Gastrocnemius medialis (tissue), 4 donors: ENCODE measurements around the gene SUMF1. TPM values are rescaled to one million over a fixed set of nuclear protein-coding genes. Genes with fewer than 3 reads are reported as not detected.

ENCODE experiments used
- ATAC-seq, 2 donors: fragments of 150-250 bp; one replicate each; pipeline ENCODE4 v1.9.1; 2016
- DNase-seq, 2 donors: peaks; one replicate each; pipeline ENCODE4 v3.0.0-alpha.2; 2019
- H3K27ac ChIP-seq, 4 donors: fragments of 200-600 bp; sonication (generic); 1 replicate in 1 of 4; 2 replicates in 3 of 4; pipeline ENCODE4 v1.5.1; 2016 to 2018; ENCODE audit warnings: mild to moderate bottlenecking in 2 of 4, moderate library complexity in 1 of 4
- H3K27me3 ChIP-seq, 3 donors: fragments of 200-600 bp; sonication (generic) in 2 of 3; 1 replicate in 1 of 3; 2 replicates in 2 of 3; pipeline versions ENCODE4 v1.5.1 to v1.6.0; 2016 to 2019; ENCODE audit warnings: mild to moderate bottlenecking in 1 of 3, moderate library complexity in 1 of 3
- H3K36me3 ChIP-seq, 2 donors: fragments of 200-600 bp; sonication (generic) in 1 of 2; one replicate each; pipeline ENCODE4 v1.5.1; 2017 to 2018
- H3K4me1 ChIP-seq, 2 donors: fragments of 200-600 bp; sonication (generic) in 1 of 2; one replicate each; pipeline ENCODE4 v1.5.1; 2016 to 2017; ENCODE audit warnings: mild to moderate bottlenecking in 2 of 2
- H3K4me3 ChIP-seq, 4 donors: fragments of 200-600 bp; sonication (generic) in 3 of 4; 1 replicate in 1 of 4; 2 replicates in 3 of 4; pipeline ENCODE4 v1.5.1; 2016 to 2019; ENCODE audit warnings: mild to moderate bottlenecking in 2 of 4
- H3K9me3 ChIP-seq, 3 donors: fragments of 200-600 bp; sonication (generic) in 2 of 3; 1 replicate in 1 of 3; 2 replicates in 2 of 3; pipeline ENCODE4 v1.5.1; 2016 to 2019
- CTCF ChIP-seq, 5 experiments: fragments of 450-650 bp in 3 of 5; fragments of 200-600 bp in 2 of 5; sonication (generic) in 2 of 5; IDR thresholded peaks in 4 of 5; conservative IDR thresholded peaks in 1 of 5; 1 replicate in 4 of 5; 2 replicates in 1 of 5; pipeline ENCODE4 v1.5.1; 2016 to 2019; ENCODE audit warnings: antibody characterized with exemption in 5 of 5, mild to moderate bottlenecking in 3 of 5, moderate library complexity in 3 of 5
- POLR2A ChIP-seq, 2 donors: fragments of 450-650 bp; IDR thresholded peaks; one replicate each; pipeline ENCODE4 v1.6.1; 2017; ENCODE audit warnings: antibody characterized with exemption in 2 of 2, mild to moderate bottlenecking in 2 of 2, moderate library complexity in 2 of 2
- in situ Hi-C, 4 donors: fragments of 200-750 bp; cut with MboI; loops; one replicate each; pipeline versions ENCODE4 v1.15.0 to v1.8.0; 2017; ENCODE audit warnings: low sequenced_read_pairs in 4 of 4
- intact Hi-C: fragments of 100-400 bp; cut with DNase I; formaldehyde crosslinking; loops from one replicate; pipeline ENCODE4 v1.15.1; 2023; ENCODE audit warnings: low total_unique reads
- total RNA-seq, 4 donors: library from RNA; depleted of rRNA; stranded (reverse); fragments of >200 nt; gene quantifications; one replicate each; pipeline versions ENCODE4 v1.1.0 to v1.2.3, GENCODE V29; 2016

SUMF1 gene
- total RNA-seq, 4 donors from 2014 or later = 4.4 to 9.4 (median 7.6) TPM

DNA sequence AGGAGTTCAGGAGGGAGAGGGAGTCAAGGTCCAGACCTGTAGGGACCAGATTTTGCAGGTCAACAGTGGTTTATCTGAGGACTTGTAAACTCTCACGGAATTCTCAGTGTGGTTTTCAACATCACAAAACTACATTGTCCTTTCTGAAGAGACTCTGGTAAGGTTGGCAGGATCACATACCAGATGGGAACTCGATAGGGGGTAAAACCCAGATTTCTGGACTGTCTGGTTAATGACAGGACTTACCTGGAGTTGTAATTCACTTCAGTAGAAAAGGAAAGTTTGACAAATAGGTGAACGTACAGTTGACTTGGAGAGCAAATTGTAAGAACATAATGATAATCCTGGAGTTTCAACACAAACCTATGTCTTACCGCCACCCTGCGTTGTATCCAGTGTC is 31.4 kb upstream of the SUMF1 start:
- in situ Hi-C loops = no loop called here
- Histone ChIP-seq H3K4me3 (no peak overlapping the region), H3K9me3 (no peaks in the 10 kb centered on the region), H3K4me1 (peaks cover 9 to 16% of the 10 kb centered on the region in 2 donors), H3K36me3 (no peaks in the 10 kb centered on the region), H3K27ac (no peak overlapping the region), H3K27me3 (no peaks in the 10 kb centered on the region)
- intact Hi-C loops = loop anchor here (10.0 kb wide), 3 partner anchors 626 to 696 kb away; partner anchors contain the start of gene ARL8B
- ATAC-seq = no peak
- no peak for DNase-seq
- TF ChIP-seq CTCF (IDR thresholded peaks at IDR 0.05 in 4 of 5, conservative IDR thresholded peaks at IDR 0.05 in 1 of 5) = no peak
- TF ChIP-seq POLR2A (IDR thresholded peaks at IDR 0.05) = no peak

DNA sequence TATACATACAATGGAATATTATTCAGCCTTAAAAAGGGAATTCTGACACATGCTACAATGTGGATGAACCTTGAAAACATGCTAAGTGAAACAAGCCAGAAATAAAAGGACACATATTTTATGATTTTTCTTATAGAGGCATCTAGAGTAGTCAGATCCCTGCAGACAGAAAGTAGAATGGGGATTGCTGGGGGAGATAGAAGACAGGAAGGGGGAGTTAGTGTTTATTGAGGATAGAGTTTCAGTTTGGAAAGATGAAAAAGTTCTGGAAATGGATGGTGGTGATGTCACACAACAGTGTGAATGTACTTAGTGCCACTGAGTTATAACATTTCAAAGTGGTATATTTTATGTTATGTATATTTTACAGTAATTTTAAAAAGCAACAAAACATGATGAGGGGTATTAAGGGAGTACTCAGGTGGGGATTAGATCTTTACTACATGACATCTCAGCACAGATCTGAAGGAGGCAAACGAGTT is 30.8 kb upstream of the SUMF1 start:
- DNase-seq (no peak), ATAC-seq (no peak)
- in situ Hi-C loops = no loop called here
- Histone ChIP-seq H3K27me3 (no peaks in the 10 kb centered on the region), H3K4me3 (no peak overlapping the region), H3K36me3 (no peaks in the 10 kb centered on the region), H3K4me1 (peaks cover 9 to 17% of the 10 kb centered on the region in 2 donors), H3K9me3 (no peaks in the 10 kb centered on the region), H3K27ac (no peak overlapping the region)
- intact Hi-C loops = loop anchor here (10.0 kb wide), 3 partner anchors 627 to 697 kb away; partner anchors contain the start of gene ARL8B
- TF ChIP-seq CTCF (IDR thresholded peaks at IDR 0.05 in 4 of 5, conservative IDR thresholded peaks at IDR 0.05 in 1 of 5) (no peak), POLR2A (IDR thresholded peaks at IDR 0.05) (no peak)

- ATAC-seq = no peak
- Histone ChIP-seq H3K4me3 (no peak overlapping the region), H3K27me3 (no peaks in the 10 kb centered on the region), H3K36me3 (no peaks in the 10 kb centered on the region), H3K4me1 (peaks cover 9 to 19% of the 10 kb centered on the region in 2 donors), H3K27ac (no peak overlapping the region), H3K9me3 (no peaks in the 10 kb centered on the region)
- in situ Hi-C loops = no loop called here
- TF ChIP-seq POLR2A (IDR thresholded peaks at IDR 0.05) = no peak
- no peak for TF ChIP-seq CTCF (IDR thresholded peaks at IDR 0.05 in 4 of 5, conservative IDR thresholded peaks at IDR 0.05 in 1 of 5)
- intact Hi-C loops = loop anchor here (10.0 kb wide), 3 partner anchors 628 to 698 kb away; partner anchors contain the start of gene ARL8B
- DNase-seq = no peak
Measured at GRCh38 chr3:4497005-4497692, 30.1 kb upstream of the SUMF1 start.

- DNase-seq (no peak), ATAC-seq (no peak)
- H3K4me3 ChIP-seq = no peak overlapping the region
- intact Hi-C loops = loop anchor here (10.0 kb wide), 3 partner anchors 629 to 699 kb away; partner anchors contain the start of gene ARL8B
- in situ Hi-C loops = no loop called here
- H3K27me3 ChIP-seq = no peaks in the 10 kb centered on the region
- no peak for TF ChIP-seq POLR2A (IDR thresholded peaks at IDR 0.05)
- no peak for TF ChIP-seq CTCF (IDR thresholded peaks at IDR 0.05 in 4 of 5, conservative IDR thresholded peaks at IDR 0.05 in 1 of 5)
- no peaks in the 10 kb centered on the region for H3K9me3 ChIP-seq
- no peaks in the 10 kb centered on the region for H3K36me3 ChIP-seq
- peaks cover 16 to 25% of the 10 kb centered on the region in 2 donors for H3K4me1 ChIP-seq
- no peak overlapping the region for H3K27ac ChIP-seq
Measured at GRCh38 chr3:4496087-4496452, 29.0 kb upstream of the SUMF1 start.
